OCI-LY1 (cell line): Measurements from ENCODE around the gene DNAJB8.

Experiments
- H2AFZ ChIP-seq: fragments of 200-600 bp; sonication (generic), shearing (Covaris generic); 2 replicates; pipeline ENCODE4 v1.6.0; 2014; ENCODE audit warnings: antibody characterized with exemption, mild to moderate bottlenecking, low read length
- H3F3A ChIP-seq: fragments of 200-600 bp; sonication (generic), shearing (Covaris generic); 2 replicates; pipeline ENCODE4 v1.6.0; 2014; ENCODE audit warnings: mild to moderate bottlenecking, antibody characterized with exemption, low read length, moderate library complexity; ENCODE audit not compliant: insufficient read depth
- H3K27ac ChIP-seq: fragments of 200-600 bp; sonication (generic); 2 replicates; pipeline ENCODE4 v1.5.1; 2014; ENCODE audit warnings: low read length, mixed run types, mild to moderate bottlenecking, low read depth; ENCODE audit not compliant: poor library complexity, severe bottlenecking
- H3K27me3 ChIP-seq: fragments of 200-600 bp; sonication (generic); 2 replicates; pipeline ENCODE4 v1.6.0; 2014; ENCODE audit warnings: antibody characterized with exemption, mild to moderate bottlenecking, low read length, moderate library complexity; ENCODE audit not compliant: insufficient read depth
- H3K36me3 ChIP-seq: fragments of 200-600 bp; sonication (generic); 2 replicates; pipeline ENCODE4 v1.6.1; 2014; ENCODE audit warnings: mild to moderate bottlenecking, antibody characterized with exemption, low read length, moderate library complexity, mixed read lengths; ENCODE audit not compliant: insufficient read depth
- H3K4me1 ChIP-seq: fragments of 200-600 bp; sonication (generic); 2 replicates; pipeline ENCODE4 v1.5.1; 2014; ENCODE audit warnings: mild to moderate bottlenecking, low read length, moderate library complexity; ENCODE audit not compliant: insufficient read depth, severe bottlenecking
- H3K4me2 ChIP-seq: fragments of 200-600 bp; sonication (generic), shearing (Covaris generic); 2 replicates; pipeline ENCODE4 v1.6.1; 2014; ENCODE audit warnings: low read length
- H3K4me3 ChIP-seq: fragments of 200-600 bp; sonication (generic); 2 replicates; pipeline ENCODE4 v1.5.1; 2014; ENCODE audit warnings: low read length, low read depth, mild to moderate bottlenecking, mixed read lengths; ENCODE audit not compliant: poor library complexity, severe bottlenecking
- H3K79me2 ChIP-seq: fragments of 200-600 bp; shearing (Covaris generic); 2 replicates; pipeline ENCODE4 v1.6.1; 2016; ENCODE audit warnings: mixed run types, low read length, mixed read lengths; ENCODE audit not compliant: insufficient read depth
- H3K9ac ChIP-seq: fragments of 200-600 bp; sonication (generic), shearing (Covaris generic); 2 replicates; pipeline ENCODE4 v1.6.1; 2014; ENCODE audit warnings: mild to moderate bottlenecking, low read length, mixed read lengths
- H3K9me2 ChIP-seq: fragments of 200-600 bp; sonication (generic), shearing (Covaris generic); 2 replicates; pipeline ENCODE4 v1.6.1; 2014; ENCODE audit warnings: low read depth, mild to moderate bottlenecking, low read length, mixed read lengths
- H3K9me3 ChIP-seq: fragments of 200-600 bp; shearing (Covaris generic); 2 replicates; pipeline ENCODE4 v1.6.1; 2014; ENCODE audit warnings: low read length, mixed read lengths
- H4K20me1 ChIP-seq: fragments of 200-600 bp; sonication (generic), shearing (Covaris generic); 2 replicates; pipeline ENCODE4 v1.6.0; 2016; ENCODE audit warnings: mild to moderate bottlenecking, low read length; ENCODE audit not compliant: insufficient read depth
- CTCF ChIP-seq: fragments of 200-600 bp; sonication (generic), shearing (Covaris generic); IDR thresholded peaks from 2 replicates; pipeline ENCODE4 v1.5.1; 2017; ENCODE audit warnings: mild to moderate bottlenecking, antibody characterized with exemption, low read length, moderate library complexity, mixed read lengths
- EZH2 ChIP-seq: fragments of 200-600 bp; sonication (generic), shearing (Covaris generic); IDR thresholded peaks from 2 replicates; pipeline ENCODE4 v1.8.0; 2017; ENCODE audit warnings: borderline replicate concordance, mixed run types, mild to moderate bottlenecking, antibody characterized with exemption, low read length, moderate library complexity, mixed read lengths

DNAJB8 gene

GRCh38 chr3:128445357-128445756, 21.3 kb downstream of the DNAJB8 start:
- no peaks in the 10 kb centered on the region for H4K20me1 ChIP-seq
- H3K9me2 ChIP-seq, result no peaks in the 10 kb centered on the region
- H3K4me2 ChIP-seq, result no peak overlapping the region
- no peaks in the 10 kb centered on the region for H3K9me3 ChIP-seq
- H3K4me3 ChIP-seq, result no peak overlapping the region
- H3K27me3 ChIP-seq, result 0 out of 2 replicates have a peak, but pooled peaks cover 17% of the 10 kb centered on the region
- TF ChIP-seq EZH2 (no peak), CTCF (no peak)
- no peak overlapping the region for H3K9ac ChIP-seq
- H3F3A ChIP-seq, result no peaks in the 10 kb centered on the region
- H3K4me1 ChIP-seq, result no peaks in the 10 kb centered on the region
- no peaks in the 10 kb centered on the region for H3K36me3 ChIP-seq
- H3K27ac ChIP-seq, result no peak overlapping the region
- no peaks in the 10 kb centered on the region for H3K79me2 ChIP-seq
- no peak overlapping the region for H2AFZ ChIP-seq

GRCh38 chr3:128443771-128444170, 22.9 kb downstream of the DNAJB8 start:
- no peak overlapping the region for H2AFZ ChIP-seq
- TF ChIP-seq EZH2 (no peak), CTCF (no peak)

GRCh38 chr3:128442949-128443348, 23.7 kb downstream of the DNAJB8 start:
- H3K36me3 ChIP-seq, result no peaks in the 10 kb centered on the region
- H3K27ac ChIP-seq, result no peak overlapping the region
- no peaks in the 10 kb centered on the region for H3K4me1 ChIP-seq
- H3K9ac ChIP-seq, result no peak overlapping the region
- H3K9me3 ChIP-seq, result no peaks in the 10 kb centered on the region
- TF ChIP-seq CTCF (no peak), EZH2 (no peak)
- H3K27me3 ChIP-seq, result peaks cover 15% of the 10 kb centered on the region; the same call in 1 of the 2 replicates
- no peak overlapping the region for H2AFZ ChIP-seq
- no peaks in the 10 kb centered on the region for H3F3A ChIP-seq
- no peaks in the 10 kb centered on the region for H3K9me2 ChIP-seq
- H3K4me2 ChIP-seq, result no peak overlapping the region
- no peaks in the 10 kb centered on the region for H3K79me2 ChIP-seq
- no peaks in the 10 kb centered on the region for H4K20me1 ChIP-seq
- H3K4me3 ChIP-seq, result no peak overlapping the region

More at GRCh38 chr3:128443771-128444170, 22.9 kb downstream of the DNAJB8 start:
- no peaks in the 10 kb centered on the region for H3F3A ChIP-seq
- no peaks in the 10 kb centered on the region for H3K9me3 ChIP-seq
- no peak overlapping the region for H3K4me3 ChIP-seq
- no peaks in the 10 kb centered on the region for H4K20me1 ChIP-seq
- no peak overlapping the region for H3K9ac ChIP-seq
- no peaks in the 10 kb centered on the region for H3K4me1 ChIP-seq
- no peaks in the 10 kb centered on the region for H3K79me2 ChIP-seq
- H3K4me2 ChIP-seq, result no peak overlapping the region
- H3K36me3 ChIP-seq, result no peaks in the 10 kb centered on the region
- H3K27me3 ChIP-seq, result peaks cover 19% of the 10 kb centered on the region; the same call in 1 of the 2 replicates
- no peaks in the 10 kb centered on the region for H3K9me2 ChIP-seq
- no peak overlapping the region for H3K27ac ChIP-seq
